ENCODE measurements around the gene IPO9. TPM values are rescaled to one million over a fixed set of nuclear protein-coding genes. Genes with fewer than 3 reads are reported as not detected.
"Not testable (repeated sequence)": the region's sequence is repeated elsewhere in the genome, so short reads cannot be mapped to it uniquely, and the experiment has no call there.

IPO9 gene
- total RNA-seq, 1 donor from 2014 or later = 22.3 TPM

DNA sequence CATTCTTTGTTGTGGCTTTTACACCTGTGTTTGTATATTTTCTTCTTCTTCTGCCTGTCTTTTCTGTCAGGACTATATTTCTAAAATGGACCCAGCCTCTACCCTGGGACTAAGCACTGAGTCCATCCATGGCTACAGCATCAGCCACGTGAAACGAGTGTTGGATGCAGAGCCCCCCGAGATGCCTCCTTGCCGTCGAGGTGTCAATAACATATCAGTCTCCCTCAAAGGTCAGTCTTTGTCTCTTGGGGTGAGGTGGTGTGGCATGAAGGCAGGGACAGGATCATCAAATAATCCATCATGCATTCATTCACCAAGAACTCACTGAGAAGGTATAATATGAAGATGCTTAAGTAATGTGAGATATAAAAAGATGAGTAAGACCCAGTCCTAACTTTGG is 19.1 kb upstream of the IPO9 start:
- DNase-seq = no peak

DNA sequence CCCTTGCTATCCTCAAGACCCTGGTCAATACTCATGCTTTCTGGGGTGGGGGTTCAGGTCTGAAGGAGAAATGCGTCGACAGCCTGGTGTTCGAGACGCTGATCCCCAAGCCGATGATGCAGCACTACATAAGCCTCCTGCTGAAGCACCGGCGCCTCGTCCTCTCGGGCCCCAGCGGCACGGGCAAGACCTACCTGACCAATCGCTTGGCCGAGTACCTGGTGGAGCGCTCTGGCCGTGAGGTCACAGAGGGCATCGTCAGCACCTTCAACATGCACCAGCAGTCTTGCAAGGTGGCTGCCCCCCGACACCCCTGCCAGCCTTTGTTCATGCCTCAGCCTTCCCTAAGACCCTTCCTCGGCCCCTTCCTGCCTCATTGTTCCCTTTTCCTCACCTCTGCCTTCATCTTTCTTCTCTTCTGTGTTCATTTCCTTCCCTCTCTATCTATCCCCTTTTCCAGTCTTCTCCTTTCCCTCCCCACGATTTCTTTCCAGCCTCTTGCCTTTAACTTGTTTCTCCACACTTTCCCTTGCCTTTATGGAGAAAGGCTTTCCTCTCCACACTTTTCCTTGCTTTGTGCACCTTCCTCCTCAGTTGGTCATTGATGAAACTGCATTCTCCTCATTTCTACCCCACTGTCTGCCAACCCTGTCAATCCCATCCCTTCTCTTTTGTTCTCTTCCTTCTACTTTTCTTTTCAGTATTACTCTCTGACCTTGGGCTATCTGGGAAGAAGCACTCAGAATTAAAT is 18.3 kb upstream of the IPO9 start:
- no peak for DNase-seq

DNA sequence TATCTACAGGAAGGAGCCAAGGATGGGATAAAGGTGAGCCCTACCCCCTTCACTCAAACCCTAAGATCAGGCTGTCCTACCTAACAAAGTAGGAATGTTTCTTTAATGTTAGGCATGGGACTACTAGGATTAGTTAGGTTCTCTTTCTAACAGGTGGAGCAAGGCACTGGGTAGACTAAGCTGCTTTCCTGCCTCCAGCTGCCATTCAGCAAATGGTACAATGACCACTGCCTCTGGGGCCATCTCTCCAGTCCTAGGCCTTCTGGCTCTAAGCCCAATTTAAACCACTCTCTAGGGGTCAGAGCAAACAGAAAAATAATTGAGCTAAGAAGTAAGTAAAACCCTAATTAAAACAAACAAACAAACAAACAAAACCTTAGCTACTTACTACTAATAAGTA is 15.7 kb upstream of the IPO9 start:
- DNase-seq = no peak

- no peak for DNase-seq
These were observed 12.6 kb upstream of the IPO9 start for GRCh38 chr1:201816309-201816854.

- no peak for DNase-seq
These were observed 9.8 kb upstream of the IPO9 start for GRCh38 chr1:201818971-201819750.

DNA sequence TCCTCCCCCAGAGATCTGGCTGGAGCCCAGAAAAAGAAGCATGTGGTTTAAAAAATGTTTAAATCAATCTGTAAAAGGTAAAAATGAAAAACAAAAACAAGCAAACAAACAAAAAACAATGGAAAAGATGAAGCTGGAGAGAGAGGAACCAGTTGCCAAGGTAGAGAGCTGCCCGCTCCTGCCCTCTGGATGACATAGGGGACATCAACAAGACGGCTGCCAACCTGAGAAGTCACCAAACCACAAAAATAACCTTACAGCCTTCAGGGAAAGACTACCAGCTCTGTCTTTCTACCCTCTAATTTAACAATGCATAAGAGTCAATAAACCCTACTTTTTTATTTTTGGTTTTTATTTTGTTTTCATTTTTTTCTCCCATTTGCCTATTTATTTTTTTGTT is 8.5 kb upstream of the IPO9 start:
- no peak for DNase-seq

- DNase-seq = no peak
These were observed 3.7 kb upstream of the IPO9 start for GRCh38 chr1:201825245-201825644.

DNA sequence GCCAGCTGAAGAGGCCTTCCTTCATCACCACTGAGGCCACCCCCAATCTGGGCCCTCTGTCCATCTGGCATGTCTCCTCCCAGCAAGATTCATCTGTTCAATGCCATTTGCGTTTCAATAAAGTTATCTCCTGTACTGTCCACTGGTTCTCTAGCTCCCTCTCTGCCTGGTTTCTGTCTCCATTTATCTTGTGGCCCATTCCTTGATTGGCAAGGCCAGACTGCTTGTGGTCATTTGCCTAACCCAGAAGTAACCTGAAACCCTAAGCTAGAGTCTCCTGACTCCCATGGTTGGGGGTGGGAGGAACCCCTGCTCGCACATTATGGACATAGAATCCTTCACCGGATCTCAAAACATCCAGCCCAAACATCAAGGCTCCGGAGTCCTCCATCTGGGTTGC is 2.1 kb upstream of the IPO9 start:
- no peak for DNase-seq

GRCh38 chr1:201827321-201828216 is 1.4 kb upstream of the IPO9 start:
- DNase-seq = no peak

DNA sequence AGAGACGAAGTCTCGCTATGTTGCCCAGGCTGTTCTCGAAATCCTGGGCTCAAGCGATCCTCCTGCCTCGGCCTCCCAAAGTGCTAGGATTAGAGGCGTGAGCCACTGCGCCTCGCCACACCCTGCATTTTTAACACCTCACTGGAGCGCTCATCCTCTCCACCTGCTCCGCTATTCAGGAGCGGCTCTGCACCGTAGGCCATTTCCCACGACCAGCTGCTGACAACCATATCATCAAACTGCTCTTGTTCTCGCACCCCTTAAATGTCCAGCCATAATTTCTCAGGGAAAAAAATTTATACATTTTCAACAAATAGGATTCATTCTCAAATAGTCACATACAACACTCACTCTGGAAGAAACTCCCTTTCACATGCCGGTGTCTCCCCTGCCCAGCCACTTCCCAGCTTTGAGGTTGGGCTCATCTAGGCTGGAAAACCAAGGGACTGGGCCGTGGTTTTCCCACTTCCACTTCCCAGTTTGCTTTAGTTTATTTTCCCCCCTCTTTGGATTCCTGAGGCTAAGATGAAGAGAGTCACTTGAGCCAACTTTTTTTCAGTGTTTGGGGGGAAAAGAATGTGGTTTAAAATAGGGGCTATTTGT is 639 bp upstream of the IPO9 start:
- DNase-seq = no peak

DNA sequence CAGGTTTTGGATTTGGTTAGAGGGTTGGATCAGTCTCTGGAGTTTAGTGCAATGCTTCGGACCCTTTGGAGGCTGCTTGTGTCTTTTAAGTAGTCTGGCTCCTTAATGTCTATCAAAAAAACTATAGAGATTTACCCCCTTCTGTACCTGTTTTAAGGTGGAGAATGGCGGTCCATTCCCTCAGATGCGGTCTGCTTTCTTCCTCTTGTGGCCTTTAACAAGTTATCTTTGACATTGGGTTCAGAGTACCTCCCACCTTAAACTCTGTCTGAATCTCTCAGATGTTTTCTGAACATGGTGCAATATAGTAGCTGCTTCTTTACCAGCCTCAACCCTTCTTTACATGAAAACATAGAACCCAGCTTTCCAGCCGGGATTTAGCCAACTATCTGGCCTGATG is 2.4 kb downstream of the IPO9 start:
- no peak for DNase-seq

DNA sequence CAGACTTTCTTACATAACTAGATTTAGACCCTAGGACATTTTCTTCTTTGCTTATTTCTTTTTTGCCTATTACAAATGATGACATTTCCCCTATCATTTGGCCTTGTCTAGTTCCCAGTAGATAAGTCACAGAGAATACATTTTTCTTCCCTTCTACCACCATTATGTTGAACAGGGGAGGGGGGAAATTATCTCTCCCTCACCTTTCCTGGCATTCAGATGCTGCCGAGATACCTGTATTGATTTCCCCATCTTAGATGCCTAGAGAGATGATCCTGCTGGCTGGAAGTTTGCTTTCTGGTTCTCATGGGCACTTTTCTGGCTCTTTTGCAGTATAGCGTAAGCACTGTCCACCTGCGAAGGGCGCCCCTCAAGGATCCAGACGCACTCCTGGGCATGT is 5.7 kb downstream of the IPO9 start:
- no peak for DNase-seq

GRCh38 chr1:201838381-201838780 is 9.4 kb downstream of the IPO9 start:
- DNase-seq = no peak

- not testable (repeated sequence) for DNase-seq
These were observed 10.1 kb downstream of the IPO9 start for GRCh38 chr1:201839089-201839488.

GRCh38 chr1:201840055-201840454 is 11.1 kb downstream of the IPO9 start:
- DNase-seq = no peak

DNA sequence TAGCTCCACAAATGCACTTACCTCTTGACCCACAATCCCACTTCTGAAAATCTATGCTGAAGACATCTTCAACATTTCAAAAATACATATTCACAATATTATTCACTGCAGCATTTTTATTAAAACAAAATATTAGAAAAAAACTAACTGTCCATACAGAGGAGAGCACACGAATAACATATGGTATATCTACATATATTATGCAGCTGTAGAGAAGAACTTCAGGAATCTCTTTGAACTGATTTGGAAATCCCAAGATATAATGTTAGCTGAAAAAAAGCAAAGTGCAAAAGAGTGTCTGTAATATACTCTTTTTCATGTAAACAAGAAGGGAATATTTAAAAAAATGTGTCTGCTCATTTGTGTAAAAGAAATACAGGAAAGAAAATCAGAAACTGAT is 11.5 kb downstream of the IPO9 start:
- DNase-seq = no peak

- no peak for DNase-seq
These were observed 12.4 kb downstream of the IPO9 start for GRCh38 chr1:201841265-201841912.

DNA sequence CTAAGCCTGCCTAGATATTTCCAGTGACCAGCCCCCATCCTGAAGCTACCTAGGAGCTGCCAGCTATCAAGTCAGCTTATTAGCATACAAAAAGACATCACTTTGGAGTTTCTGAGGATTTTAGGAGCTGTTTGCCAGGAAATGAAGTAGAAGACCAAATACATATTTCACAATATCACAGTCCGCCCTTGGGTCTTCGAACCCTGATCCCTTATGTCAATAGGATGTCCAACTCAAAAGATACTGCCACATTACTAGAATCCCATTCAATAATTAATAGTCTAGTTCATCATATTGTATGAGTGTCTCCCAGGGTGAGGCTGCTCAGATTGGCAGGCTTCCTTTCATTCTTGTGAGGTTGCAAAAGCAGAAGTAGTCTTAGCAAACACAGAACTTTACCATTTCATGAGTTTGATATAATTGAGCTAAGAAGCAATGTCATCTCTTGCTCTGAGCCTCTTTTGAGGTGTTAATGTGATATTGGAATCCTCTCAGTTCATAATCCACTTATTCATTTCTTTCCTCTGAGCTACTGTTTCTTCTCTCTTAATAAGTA is 13.6 kb downstream of the IPO9 start:
- DNase-seq = no peak

DNA sequence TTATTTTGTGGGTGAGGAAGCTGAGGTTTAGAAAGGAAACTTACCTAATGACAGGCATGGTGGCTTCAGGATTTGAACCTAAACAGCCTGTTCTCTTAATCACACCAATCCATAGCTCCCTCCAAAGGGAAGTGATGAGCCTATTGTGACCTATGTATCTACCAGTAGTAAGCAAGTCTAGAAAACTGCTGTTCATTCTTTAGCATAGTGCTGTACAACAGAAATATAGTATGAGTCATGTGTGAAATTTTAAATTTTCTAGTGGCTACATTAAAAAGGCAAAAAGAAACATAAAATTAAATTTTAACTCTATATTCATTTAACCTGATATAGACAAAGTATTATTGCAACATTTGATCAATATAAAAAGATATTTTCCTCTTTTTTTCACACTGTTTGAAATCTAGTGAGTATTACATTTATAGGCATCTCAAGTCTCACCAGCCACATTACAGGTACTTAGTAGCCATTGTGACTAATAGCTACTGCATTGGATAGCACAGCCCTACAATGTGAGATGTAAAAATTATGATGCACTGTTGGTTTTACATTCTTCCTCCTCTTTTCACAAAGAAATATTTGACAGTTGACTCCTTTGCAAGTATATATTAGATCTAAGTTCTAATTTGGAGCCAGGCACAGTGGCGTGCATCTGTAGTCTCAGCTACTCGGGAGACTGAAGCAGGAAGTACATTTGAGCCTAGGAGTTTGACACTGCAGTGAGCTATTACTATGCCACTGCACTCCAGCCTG is 16.6 kb downstream of the IPO9 start:
- no peak for DNase-seq

GRCh38 chr1:201847150-201847549 is 18.2 kb downstream of the IPO9 start:
- no peak for DNase-seq

GRCh38 chr1:201848230-201848629 is 19.3 kb downstream of the IPO9 start:
- no peak for DNase-seq
